Anterior cingulate cortex (tissue), 58 donors: Measurements from ENCODE around the gene UQCRFS1.
"Not testable (repeated sequence)": the region's sequence is repeated elsewhere in the genome, so short reads cannot be mapped to it uniquely, and the experiment has no call there.

Source experiments
- DNase-seq, 58 donors: peaks; one replicate each; lab custom pipeline; 2025; lab: John Stamatoyannopoulos, UW

UQCRFS1 gene

GRCh38 chr19:29212648-29213573, at the start of gene UQCRFS1:
TSS of gene UQCRFS1 (minus strand) at chr19:29213151. CDS start at chr19:29213118, 33 bp downstream.
- peak; percentile 46 to 96 (median 91) for DNase-seq

DNA sequence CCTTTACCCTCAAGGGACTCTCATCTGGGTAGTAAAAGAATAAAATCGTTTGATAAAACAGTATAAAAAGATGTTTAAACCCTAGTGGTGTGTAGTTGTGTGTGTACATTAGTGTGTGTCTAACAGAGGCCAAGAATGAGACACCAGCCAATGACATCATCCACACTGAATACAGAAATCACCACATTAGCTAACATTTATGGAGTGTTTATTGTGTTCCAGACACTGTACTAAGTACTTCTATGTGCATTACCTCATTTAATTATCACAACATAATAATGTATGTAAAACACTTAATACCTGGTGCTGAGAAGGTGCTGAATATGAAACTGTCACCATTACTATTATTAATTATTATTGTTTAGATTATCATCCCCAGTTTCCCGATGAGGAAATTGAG, 49.1 kb upstream of the UQCRFS1 start:
- no peak for DNase-seq

- peak in 1 of 58 donors; percentile 20 for DNase-seq
Measured at GRCh38 chr19:29260477-29261317, 47.7 kb upstream of the UQCRFS1 start.

DNA sequence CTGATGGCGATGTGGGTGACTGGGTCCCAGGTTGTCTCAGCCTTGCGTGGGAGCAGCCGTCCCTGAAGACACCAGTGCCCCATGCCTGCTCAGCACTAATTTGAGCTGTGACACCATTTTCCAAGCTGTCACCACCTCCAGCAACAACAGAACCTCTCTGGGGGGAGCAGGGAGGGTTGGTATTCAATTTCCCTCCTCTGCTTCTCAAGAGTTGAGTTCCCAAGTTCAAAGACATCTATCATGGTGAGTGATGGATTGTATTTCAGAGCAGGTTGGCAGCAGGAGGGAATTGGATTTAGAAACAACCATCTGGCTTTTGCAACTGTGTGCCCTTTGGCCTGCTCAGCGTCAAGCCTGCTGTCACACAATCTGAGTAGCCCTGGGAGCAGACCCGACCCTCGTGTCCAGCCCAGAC, 46.9 kb upstream of the UQCRFS1 start:
- DNase-seq, result no peak

DNA sequence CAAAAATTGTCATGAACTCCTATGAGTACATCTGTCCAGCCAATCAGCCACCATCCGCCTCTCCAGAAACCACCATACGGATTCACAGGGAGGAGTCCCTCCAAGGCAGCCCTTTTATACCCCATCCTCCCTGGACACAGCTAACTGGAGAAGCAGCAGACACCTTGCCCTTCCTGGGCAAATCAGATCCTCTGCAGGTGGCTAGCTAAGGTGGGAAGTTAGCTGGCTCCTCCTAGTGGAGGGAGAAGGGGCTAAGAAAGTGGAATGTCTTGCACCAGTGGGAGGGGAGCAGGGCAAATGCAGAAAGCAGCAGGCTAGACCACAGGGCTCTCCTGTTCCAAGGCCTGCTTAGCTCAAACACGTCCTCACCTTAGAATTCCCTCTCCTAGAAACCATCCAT, 46.2 kb upstream of the UQCRFS1 start:
- DNase-seq, result no peak

DNA sequence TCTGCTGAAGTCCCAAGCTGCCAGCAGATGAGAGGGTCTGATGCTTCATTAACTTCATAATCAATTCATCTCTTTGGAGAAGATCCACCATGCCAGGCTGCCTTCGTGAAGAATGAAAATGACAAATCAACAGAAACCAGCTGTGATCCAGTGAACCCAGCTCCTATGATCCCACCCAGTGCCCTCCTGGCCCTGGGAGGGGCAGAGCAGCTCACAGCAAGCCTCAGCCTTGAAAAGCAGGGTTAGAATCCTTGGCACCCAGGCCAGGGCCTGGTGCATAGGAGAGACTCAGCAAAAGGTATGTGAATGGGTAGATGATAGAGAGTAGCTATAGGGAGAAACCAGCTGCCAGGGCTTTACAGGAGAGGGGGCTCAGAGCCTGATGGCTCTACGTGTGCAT, 43.6 kb upstream of the UQCRFS1 start:
- no peak for DNase-seq

DNA sequence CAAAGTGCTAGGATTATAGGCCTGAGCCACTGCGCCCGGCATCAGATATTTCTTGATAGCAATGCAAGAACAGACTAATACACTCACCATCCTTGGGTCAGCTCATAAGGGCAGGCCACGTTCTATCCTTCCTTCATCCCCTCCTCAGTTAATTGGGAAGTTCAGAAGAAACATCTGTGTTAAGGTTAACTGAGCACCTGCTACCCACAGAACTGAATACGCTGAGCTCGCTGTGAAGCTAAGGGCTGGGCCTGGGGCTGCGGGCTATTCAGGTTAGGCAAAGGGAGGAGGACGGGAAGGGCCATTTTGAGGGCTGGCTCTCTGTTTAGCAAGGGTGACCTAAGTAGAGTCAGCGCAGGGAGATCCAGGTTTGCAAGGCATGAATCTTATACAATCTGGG, 43.0 kb upstream of the UQCRFS1 start:
- no peak for DNase-seq

- no peak for DNase-seq
Measured at GRCh38 chr19:29255006-29255405, 42.1 kb upstream of the UQCRFS1 start.

DNA sequence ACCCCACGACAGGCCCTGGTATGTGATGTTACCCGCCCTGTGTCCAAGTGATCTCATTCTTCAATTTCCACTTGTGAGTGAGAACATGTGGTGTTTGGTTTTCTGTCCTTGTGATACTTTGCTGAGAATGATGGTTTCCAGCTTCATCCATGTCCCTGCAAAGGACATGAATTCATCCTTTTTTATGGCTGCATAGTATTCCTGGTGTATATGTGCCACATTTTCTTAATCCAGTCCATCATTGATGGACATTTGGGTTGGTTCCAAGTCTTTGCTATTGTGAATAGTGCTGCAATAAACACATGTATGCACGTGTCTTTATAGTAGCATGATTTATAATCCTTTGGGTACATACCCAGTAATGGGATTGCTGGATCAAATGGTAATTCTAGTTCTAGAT, 36.8 kb upstream of the UQCRFS1 start:
- DNase-seq, result not testable (repeated sequence)

DNA sequence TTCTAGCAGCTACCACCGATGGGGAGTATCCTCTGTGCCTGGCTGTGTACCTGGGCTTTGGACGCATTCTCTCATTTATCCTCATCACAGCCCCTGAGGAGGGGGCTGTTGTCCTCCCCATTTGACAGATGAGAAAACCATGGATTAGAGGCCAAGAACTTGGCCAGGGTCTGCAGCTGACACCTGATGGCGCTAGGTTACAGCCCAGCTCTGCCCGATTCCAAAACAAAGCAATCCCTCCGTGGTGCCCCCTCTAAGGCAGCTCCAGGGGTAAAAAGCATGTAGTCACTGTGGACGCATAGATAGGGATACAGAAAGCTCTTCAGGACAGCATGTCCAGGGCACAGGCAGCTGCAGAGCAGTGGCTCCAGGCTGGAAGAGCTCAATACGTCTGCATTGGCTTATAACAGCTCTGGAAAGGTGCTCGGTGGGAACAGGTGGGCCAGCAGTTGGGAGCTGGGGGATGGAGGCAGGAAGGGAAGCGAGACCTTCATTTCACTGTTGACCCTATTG, 35.4 kb upstream of the UQCRFS1 start:
- no peak for DNase-seq

DNA sequence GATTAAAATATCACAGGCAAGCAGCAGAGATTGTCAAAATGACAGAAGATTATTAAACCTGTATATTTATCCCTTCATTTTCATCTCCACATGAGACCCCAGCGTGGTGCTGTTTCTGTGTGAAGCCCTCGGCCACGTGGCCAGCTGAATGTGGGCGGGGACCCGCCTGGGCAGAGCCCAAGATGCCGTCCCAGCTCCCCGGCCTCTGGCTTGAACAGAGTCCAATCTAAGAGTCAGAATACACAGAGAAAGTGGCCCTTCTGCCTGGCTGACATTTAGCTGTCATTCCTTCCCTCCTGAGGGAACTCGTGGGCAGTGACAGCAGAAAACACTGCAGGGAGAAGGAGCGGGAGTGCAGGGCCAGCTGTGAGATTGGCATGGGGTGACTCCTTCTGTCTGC, 34.9 kb upstream of the UQCRFS1 start:
- DNase-seq, result peak in 2 of 58 donors; percentile 9 to 14

GRCh38 chr19:29247471-29247870, 34.5 kb upstream of the UQCRFS1 start:
- no peak for DNase-seq

DNA sequence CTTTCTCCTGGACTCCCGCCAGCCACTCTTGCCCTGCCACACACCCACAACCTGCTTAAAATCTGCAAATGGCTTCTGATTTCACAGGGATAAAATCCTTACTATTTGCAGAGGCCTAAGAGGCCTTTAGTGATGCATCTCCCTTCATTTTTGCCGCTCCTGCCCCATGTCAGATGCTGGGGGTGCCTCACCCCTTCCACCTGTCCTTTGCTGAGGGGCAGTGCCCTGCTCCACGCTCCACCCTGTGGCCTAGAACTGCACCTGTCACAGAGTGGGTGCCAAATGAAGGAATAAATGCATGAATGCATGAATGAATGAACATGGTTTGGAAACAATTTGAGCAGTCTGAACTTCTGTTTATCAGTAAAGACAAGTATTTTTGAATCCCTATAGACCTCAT, 34.1 kb upstream of the UQCRFS1 start:
- no peak for DNase-seq

DNA sequence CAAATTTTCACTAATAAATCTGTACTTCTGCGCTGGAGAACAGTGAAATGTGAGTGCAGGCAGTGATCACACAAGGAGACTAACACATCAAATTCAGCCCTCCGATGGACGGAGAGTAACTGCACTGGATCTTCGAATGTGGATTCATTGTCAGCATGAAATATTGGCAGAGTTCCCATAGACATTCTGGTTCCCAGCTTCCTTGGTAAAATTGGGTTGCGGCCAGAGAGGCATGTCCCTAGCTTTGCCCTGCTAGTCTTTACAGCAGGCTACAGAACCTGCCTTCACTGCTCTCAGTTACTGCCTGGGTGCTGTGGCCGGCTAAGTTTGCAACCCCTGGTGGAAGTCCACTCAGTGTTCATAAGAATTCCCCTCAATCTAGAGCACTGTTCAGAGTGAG, 32.3 kb upstream of the UQCRFS1 start:
- DNase-seq, result peak in 1 of 58 donors; percentile 7

DNA sequence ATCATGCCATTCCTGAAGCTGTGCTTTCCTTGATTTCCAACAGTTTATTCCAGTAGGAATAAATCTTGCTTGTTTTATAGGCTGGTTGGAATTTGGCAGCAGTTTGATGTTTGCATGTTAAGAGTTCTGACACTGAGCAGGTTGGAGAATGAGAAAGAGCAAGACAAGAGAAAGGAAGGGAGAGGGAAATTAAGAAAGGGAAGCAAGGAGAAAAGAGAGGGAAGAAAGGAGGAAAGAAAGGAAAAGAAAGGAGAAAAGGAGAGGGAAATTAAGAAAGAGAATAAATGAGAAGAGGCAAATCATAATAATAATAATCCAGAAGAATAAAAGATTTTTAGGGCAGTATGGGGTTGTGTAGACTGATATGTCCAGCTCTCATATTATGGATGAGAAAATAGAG, 28.4 kb upstream of the UQCRFS1 start:
- DNase-seq, result no peak

DNA sequence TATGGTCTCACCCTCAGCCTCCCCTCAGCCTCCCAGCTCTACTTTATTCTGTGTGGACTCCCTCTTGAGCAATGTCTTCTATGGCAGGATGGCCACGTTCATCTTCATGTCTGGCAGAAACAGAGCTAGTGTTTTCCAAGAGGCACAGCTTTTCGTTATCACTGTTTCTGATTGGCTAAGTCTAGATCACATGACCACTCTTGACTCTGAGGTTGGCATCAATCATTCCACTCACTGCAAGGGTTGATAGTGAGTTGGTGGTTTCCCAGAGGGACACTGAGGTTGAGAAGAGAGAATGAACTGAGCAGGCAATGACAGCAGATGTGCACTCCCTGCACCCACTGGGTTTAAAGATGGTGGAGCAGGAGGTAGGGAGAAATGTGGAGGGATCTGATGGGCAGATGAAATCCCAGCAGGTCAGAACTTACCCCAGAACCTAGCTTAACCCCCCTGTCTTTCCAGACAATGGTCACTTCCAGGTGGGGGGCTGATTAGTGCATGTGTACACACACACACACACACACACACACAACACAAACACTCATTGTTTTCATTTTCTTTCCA, 26.3 kb upstream of the UQCRFS1 start:
- no peak for DNase-seq

- DNase-seq, result no peak
Measured at GRCh38 chr19:29233591-29233990, 20.6 kb upstream of the UQCRFS1 start.

- no peak for DNase-seq
Measured at GRCh38 chr19:29232315-29232852, 19.4 kb upstream of the UQCRFS1 start.

GRCh38 chr19:29231306-29231705, 18.4 kb upstream of the UQCRFS1 start:
- DNase-seq, result not testable (repeated sequence)

DNA sequence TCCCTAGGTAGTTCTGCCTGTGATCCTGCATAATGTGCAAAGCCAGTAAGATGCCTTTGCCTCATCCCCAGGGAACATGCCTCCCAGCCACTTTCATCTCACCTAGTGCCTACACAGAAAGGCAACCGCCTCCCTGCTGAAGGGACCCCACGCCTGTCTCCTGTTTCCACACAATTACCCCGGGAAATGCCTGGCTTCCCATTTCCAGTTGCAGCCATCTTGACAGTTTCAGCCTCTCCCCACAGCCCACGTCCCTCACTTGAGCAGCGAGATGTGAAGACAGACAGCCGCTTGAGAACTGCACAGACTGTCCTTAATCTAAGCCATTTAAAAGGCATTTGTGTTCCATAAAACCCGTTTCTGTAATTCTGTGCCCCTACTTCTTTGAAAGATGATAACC, 4.7 kb upstream of the UQCRFS1 start:
- peak in 1 of 58 donors; percentile 18 for DNase-seq

DNA sequence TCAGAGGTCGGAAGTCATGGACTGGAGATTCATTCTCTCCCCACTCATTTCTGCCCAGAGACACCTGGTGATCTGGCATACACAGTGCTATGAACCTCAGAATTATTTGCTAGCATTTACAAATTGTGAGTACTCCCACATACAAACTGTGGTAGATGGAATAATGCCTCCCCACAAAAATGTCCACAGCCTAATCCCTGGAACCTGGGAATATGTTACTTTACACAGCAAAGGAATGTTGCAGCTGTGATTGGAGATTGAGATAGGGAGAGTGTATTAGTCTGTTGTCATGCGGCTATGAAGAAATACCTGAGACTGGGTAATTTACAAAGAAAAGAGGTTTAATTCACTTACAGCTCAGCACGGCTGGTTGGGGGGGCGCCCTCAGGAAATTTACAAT, 3.1 kb upstream of the UQCRFS1 start:
- no peak for DNase-seq
